ENCODE results near the gene SNAPC5.
A peak's percentile ranks its signal among the peaks of the same experiment; 100 is the strongest.
"Not testable (repeated sequence)": the region's sequence is repeated elsewhere in the genome, so short reads cannot be mapped to it uniquely, and the experiment has no call there.

SNAPC5 gene

DNA sequence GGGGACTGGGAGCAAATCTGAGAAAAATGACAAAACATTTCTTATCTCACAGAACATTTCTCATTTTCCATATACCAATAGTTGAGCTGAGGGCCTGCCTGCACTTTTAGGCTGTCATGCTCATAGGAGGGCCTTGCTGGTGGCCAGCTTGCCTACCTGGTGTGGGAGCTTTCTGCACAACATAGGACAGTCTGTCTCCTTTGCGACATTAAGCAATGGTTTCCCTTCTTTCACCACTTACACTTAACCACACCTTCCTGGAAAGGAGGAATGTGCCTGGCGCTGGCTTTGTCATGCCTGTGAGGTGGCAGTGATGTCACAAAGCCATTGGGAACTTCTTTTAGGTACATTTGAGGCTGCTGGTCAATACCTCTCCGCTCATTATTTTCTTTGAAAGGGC, 5.7 kb downstream of the SNAPC5 start:
- DNase-seq (ENCODE audit: low spot score) = no peak

GRCh38 chr15:66489179-66489791, 8.3 kb downstream of the SNAPC5 start:
- no peak for DNase-seq (ENCODE audit: low spot score)

DNA sequence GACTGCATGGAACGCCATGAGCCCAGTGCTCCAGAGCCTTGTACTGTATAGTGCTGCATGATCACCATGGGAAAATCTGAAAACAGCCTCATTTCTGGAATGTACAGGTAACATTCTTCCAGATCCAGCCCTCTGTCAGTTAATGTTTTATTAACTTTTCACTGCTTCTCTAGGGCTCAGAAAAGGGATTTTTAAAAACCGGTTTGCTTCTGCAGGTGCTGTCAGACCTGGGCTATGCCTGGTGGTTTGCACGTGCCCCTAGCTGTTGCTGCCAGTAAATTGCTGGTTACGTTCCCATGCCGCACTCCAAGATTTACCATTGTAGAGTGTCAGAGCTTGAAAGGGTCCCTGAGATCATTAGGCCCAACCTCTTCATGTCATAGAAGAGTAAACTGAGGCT, 9.0 kb downstream of the SNAPC5 start:
- DNase-seq (ENCODE audit: low spot score) = no peak

DNA sequence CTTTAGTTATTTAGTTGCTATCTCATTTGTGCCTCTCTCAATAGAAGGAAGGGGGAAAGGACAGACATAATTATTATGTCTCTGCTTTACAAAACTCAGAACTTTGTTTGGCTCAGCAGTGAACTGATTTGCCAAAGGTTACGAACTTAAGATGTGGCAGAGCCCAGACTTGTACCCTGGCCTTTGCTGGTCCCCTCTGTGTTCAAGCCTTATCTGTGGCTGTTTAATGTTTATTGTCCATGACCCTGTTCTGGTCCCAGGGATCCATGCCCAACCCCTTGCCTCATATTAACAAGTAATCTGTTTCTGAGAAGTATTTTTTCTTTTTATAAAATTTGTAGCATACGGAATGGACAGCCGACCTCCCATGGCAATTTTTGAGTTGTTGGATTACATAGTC, 10.7 kb downstream of the SNAPC5 start:
- DNase-seq (ENCODE audit: low spot score) = no peak

DNA sequence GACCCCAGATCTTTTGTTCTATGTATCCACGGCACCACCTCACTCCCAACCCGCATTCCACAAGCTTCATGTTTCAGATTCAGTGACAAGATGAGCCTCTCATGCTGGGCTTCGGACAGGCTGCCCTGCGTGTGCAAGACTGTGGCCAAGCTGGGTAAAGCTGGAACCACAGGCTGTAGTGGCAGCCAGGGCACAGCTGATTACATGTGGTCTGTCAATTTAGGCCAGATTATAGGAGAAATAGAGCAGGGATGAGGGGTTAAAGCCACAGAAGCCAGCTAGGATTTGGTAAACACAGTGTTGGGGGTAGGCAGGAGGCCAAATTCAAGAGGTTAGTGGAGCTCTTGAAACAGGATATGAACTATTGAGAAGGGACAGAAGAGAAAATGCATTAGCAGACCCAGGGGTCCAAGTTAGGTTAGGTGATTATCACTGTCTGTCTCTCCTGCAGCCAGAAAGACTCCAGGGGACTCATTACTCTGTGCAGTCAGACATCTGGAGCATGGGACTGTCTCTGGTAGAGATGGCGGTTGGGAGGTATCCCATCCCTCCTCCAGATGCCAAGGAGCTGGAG, 12.9 kb downstream of the SNAPC5 start:
- no peak for DNase-seq (ENCODE audit: low spot score)

DNA sequence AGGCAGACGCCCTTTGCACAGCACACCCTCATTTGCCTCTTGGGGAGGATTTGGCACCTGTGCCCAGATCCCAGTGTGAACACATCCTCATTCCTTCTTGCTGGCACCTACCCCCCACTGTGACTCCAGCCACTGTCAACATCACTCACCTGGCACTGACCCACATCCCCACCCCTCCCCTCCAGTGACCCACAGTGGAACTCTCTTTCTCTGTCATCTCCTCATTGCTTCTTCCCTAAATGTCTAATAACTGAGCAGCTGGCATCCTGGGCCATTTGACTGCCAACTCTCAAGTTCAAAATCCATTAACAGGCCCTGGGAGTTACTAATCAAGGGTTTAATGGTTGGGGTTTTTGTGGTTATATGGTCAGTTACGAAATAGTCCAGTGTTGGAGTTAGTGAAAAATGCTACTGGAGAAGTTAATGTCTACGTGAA, 14.4 kb downstream of the SNAPC5 start:
- no peak for DNase-seq (ENCODE audit: low spot score)

GRCh38 chr15:66482539-66482938, 15.0 kb downstream of the SNAPC5 start:
- DNase-seq (ENCODE audit: low spot score) = no peak

- no peak for DNase-seq (ENCODE audit: low spot score)
Measured at GRCh38 chr15:66481107-66481856, 16.3 kb downstream of the SNAPC5 start.

DNA sequence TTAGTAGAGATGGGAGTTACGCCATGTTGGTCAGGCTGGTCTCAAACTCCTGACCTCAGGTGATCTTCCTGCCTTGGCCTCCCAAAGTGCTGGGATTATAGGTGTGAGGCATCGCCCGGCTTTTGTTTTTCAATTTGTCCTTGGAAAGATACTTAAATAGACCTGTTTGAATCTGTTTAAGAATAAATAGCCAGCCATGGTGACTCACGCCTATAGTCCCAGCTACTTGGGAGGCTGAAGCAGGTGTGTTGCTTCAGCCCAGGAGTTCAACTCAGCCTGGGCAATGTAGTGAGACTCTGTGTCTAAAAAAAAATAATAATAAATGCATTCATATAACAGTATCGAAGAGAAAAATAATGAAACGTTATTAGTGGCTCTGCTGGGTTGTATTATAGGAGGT, 17.3 kb downstream of the SNAPC5 start:
- DNase-seq (ENCODE audit: low spot score) = no peak

DNA sequence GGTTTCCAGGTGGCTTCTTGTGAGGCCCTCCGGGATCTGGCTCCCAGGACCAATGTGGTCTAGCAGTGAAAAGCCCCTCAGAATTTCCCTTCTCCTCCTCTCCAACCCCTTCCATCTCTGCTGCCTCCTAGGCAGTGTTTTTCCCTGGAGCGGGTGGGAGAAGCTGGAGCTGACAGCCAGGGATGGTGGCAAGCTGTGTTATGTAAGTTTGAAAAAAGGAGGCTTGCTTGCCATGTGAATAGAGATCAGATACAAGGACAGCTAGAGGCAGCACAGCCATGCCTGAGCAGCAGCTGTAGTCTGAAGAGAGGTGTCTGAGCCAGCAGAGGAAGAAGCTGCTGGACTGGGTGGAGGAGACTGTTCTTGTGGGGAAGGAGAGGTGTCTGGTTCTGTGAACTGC, 20.6 kb downstream of the SNAPC5 start:
- DNase-seq (ENCODE audit: low spot score) = no peak

GRCh38 chr15:66476535-66476934, 21.0 kb downstream of the SNAPC5 start:
- no peak for DNase-seq (ENCODE audit: low spot score)

DNA sequence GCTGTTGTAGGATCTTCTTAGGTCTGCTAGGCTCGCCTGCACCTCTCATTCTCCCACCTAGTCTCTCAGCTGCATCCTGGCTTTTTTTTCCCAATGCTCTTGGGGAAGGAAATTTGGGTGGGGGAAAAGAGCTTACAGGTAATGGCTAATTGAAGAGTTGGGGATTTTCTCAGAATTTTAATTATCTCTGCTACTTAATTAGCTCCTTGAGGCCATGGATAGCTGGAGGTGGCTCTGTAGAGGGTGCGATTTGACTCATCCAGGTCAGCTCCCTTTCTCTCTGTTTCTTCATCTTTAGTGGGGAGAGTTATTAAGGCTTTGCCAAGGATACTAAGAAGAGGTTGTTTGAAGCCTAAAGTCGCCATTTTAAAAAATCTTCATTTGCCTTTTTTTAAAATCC, 22.6 kb downstream of the SNAPC5 start:
- DNase-seq (ENCODE audit: low spot score) = no peak

GRCh38 chr15:66474135-66474534, 23.4 kb downstream of the SNAPC5 start:
- DNase-seq (ENCODE audit: low spot score) = peak; percentile 55

DNA sequence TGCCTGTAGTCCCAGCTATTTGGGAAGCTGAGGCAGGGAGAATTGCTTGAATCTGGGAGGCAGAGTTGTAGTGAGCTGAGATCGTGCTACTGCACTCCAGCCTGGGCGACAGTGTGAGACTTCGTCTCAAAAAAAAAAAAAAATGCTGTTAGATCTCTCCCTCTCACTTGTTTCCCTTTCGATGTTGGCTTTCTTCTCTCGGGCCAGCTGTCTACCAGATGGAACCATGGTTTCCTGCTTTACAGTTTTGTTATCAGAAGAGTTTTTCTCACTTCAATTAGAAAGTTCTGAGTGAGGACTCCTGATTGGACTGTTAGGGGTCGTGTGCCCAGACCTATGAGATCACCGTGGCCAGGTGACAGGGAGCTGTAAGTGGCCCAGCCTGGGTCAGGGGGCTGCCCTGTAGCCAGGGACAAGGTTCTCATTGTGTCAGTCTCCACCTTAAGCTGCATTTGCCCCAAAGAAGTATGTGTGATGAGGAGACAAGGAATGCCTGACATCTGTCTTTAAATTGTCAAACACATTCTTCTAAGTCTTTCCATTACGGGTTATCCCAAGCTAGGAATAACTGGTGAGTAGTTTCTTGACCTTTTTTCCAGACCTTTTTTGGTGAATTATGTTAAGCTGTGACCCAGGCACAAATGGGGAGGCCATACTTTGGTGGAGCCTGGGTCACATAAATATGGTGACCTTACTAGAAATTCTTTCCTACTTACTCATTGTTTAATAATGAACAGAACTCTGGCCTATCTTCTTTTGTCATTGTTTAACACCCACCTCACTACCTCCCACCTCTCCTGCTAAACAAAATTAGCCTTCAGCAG, 25.2 kb downstream of the SNAPC5 start:
- DNase-seq (ENCODE audit: low spot score) = no peak

DNA sequence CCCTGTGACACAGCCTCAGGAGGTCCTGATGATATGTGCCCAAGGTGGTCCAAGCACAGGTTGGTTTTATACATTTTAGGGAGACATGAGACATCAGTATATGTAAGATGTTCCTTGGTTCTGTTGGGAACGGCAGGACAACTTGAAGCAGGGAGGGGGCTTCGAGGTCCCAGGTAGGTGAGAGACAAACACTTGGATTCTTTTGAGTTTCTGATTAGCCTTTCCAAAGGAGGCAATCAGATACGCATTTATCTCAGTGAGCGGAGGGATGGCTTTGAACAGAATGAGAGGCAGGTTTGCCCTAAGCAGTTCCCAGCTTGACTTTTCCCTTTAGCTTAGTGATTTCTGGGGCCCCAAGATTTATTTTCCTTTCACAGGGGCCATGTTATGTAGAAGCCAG, 26.7 kb downstream of the SNAPC5 start:
- DNase-seq (ENCODE audit: low spot score) = not testable (repeated sequence)

- DNase-seq (ENCODE audit: low spot score) = not testable (repeated sequence)
Measured at GRCh38 chr15:66467162-66468040, 30.2 kb downstream of the SNAPC5 start.

GRCh38 chr15:66465294-66465693, 32.3 kb downstream of the SNAPC5 start:
- DNase-seq (ENCODE audit: low spot score) = not testable (repeated sequence)

DNA sequence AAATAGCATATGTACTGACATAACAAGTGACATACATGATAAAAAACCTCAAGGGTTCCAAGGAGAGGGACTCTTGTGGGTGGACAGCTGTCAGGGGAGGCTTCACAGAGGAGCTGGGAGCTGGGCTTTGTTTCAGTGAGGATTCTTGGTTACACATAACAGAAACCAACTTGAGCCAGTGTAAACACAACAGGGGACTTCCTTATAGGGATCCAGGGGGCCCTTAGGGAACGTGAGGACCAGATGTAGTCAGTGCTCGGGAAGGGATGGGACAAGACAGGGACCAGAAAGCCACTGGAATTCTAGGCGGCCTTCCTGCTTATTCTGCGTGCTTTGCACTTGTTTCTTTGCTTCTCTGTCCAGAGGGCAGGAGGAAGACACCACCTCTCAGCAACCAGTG, 34.9 kb downstream of the SNAPC5 start:
- no peak for DNase-seq (ENCODE audit: low spot score)

GRCh38 chr15:66461917-66462316, 35.6 kb downstream of the SNAPC5 start:
- no peak for DNase-seq (ENCODE audit: low spot score)

DNA sequence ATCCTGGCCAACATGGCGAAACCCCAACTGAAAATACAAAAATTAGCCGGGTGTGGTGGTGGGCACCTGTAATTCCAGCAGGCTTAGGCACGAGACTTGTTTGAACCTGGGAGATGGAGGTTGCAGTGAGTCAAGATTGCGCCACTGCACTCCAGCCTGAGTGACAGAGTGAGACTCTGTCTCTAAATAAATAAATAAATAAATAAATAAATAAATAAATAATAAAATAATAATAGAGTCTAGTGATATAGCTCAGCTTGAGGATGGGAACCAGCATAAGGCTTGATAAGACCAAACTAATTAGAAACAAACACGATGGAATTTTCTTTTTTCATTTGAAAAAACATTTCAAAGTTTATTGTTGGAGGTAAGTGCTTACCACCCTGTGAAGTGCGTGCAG, 36.3 kb downstream of the SNAPC5 start:
- DNase-seq (ENCODE audit: low spot score) = not testable (repeated sequence)

DNA sequence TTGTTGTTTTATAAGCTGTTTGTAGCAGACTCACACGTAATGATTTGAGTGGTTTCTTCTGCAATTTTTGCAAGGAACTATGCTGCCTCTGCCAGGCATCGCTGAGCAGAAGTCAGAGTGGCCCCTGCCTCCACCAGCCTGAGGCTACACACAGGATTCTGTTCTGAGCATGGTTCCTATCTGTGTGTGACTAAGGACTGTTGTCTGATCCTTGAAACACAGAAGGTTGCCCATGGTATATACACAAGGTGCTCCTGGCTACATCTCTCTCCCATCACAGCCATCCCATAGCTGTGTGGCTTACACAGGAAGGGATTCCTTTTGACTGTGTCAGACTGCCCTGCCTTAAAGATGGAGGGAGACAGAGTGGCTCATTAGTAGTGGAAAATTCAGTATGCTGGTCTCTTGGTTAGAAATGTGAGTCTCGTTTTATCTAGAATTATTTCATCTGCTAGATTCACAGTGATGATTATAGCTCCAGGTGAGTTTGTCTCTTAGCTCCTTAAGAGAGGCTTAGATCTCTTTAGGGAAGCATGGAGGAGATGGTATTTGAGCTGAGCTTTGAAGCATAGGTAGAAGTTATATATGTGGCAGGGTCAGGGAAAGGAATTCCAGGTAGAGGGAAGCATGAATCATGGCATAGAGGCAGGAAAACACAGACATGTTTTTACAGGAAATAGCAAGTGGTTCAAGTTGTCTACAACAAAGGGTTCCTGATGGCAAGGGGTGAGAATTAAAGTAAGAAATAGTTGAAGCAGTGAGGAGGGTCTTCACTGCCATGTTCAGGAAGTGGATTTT, 37.5 kb downstream of the SNAPC5 start:
- DNase-seq (ENCODE audit: low spot score) = no peak
